Stomach smooth muscle (tissue), 2 donors: ENCODE measurements around the gene NAV2.

Source experiments
- H3K27ac ChIP-seq: one replicate; pipeline ENCODE4 v1.7.0; 2013; ENCODE audit warnings: mild to moderate bottlenecking, low read length, inconsistent platforms
- H3K27me3 ChIP-seq, 2 donors: one replicate each; pipeline ENCODE4 v1.7.0; 2013; ENCODE audit warnings: low read length in 2 of 2; ENCODE audit not compliant: insufficient read depth in 2 of 2, control insufficient read depth in 1 of 2
- H3K36me3 ChIP-seq, 2 donors: one replicate each; pipeline ENCODE4 v1.7.0; 2013; ENCODE audit warnings: low read length in 2 of 2; ENCODE audit not compliant: control insufficient read depth in 2 of 2, insufficient read depth in 2 of 2
- H3K4me1 ChIP-seq: one replicate; pipeline ENCODE4 v1.7.0; 2013; ENCODE audit warnings: low read length; ENCODE audit not compliant: control insufficient read depth, insufficient read depth
- H3K4me3 ChIP-seq, 2 donors: one replicate each; pipeline ENCODE4 v1.7.0; 2013; ENCODE audit warnings: low read length in 2 of 2
- H3K9ac ChIP-seq, 2 donors: one replicate each; pipeline ENCODE4 v1.7.0; 2013; ENCODE audit warnings: low read length in 2 of 2, mild to moderate bottlenecking in 1 of 2
- H3K9me3 ChIP-seq, 2 donors: one replicate each; pipeline ENCODE4 v1.7.0; 2013; ENCODE audit warnings: low read length in 2 of 2; ENCODE audit not compliant: control insufficient read depth in 2 of 2
- donor health status: healthy.
- donor health status: Pancreatic carcinoma.

NAV2 gene

GRCh38 chr11:20129665-20130064 is 417.0 kb downstream of the NAV2 start:
- Histone ChIP-seq H3K9ac (no peak overlapping the region), H3K36me3 (no peaks in the 10 kb centered on the region), H3K27ac (no peak overlapping the region), H3K4me1 (peaks cover 9% of the 10 kb centered on the region), H3K27me3 (peaks cover 0 to 2% of the 10 kb centered on the region in 2 donors), H3K4me3 (no peak overlapping the region), H3K9me3 (no peaks in the 10 kb centered on the region)

GRCh38 chr11:20131788-20132666 is 419.4 kb downstream of the NAV2 start:
- no peaks in the 10 kb centered on the region for H3K9me3 ChIP-seq
- H3K36me3 ChIP-seq: no peaks in the 10 kb centered on the region
- no peak overlapping the region for H3K27ac ChIP-seq
- H3K4me1 ChIP-seq: peaks cover 9% of the 10 kb centered on the region
- H3K9ac ChIP-seq: peak overlapping the region; percentile 42 to 66
- H3K27me3 ChIP-seq: peaks cover 0 to 2% of the 10 kb centered on the region in 2 donors
- peak overlapping the region; percentile 69 to 78 for H3K4me3 ChIP-seq

GRCh38 chr11:20132667-20133039 is 420.0 kb downstream of the NAV2 start:
- Histone ChIP-seq H3K9ac (no peak overlapping the region), H3K27ac (no peak overlapping the region), H3K27me3 (peaks cover 0 to 2% of the 10 kb centered on the region in 2 donors), H3K9me3 (no peaks in the 10 kb centered on the region), H3K4me1 (peaks cover 9% of the 10 kb centered on the region), H3K4me3 (peak overlapping the region in 1 of 2 donors; percentile 78), H3K36me3 (no peaks in the 10 kb centered on the region)

- Histone ChIP-seq H3K9ac (no peak overlapping the region), H3K4me3 (no peak overlapping the region), H3K9me3 (no peaks in the 10 kb centered on the region), H3K27ac (no peak overlapping the region), H3K27me3 (peaks cover 2 to 3% of the 10 kb centered on the region in 2 donors), H3K4me1 (peaks cover 9% of the 10 kb centered on the region), H3K36me3 (no peaks in the 10 kb centered on the region)
These were observed 422.5 kb downstream of the NAV2 start for GRCh38 chr11:20134991-20135736.

GRCh38 chr11:20137637-20138036 is 425.0 kb downstream of the NAV2 start:
- H3K27ac ChIP-seq: no peak overlapping the region
- no peaks in the 10 kb centered on the region for H3K36me3 ChIP-seq
- peaks cover 6% of the 10 kb centered on the region in 2 donors for H3K27me3 ChIP-seq
- H3K4me3 ChIP-seq: no peak overlapping the region
- no peaks in the 10 kb centered on the region for H3K9me3 ChIP-seq
- H3K4me1 ChIP-seq: peaks cover under 1% of the 10 kb centered on the region
- H3K9ac ChIP-seq: no peak overlapping the region

GRCh38 chr11:20138707-20139106 is 426.1 kb downstream of the NAV2 start:
- H3K4me1 ChIP-seq: no peaks in the 10 kb centered on the region
- peaks cover 5 to 6% of the 10 kb centered on the region in 2 donors for H3K27me3 ChIP-seq
- no peaks in the 10 kb centered on the region for H3K9me3 ChIP-seq
- no peak overlapping the region for H3K27ac ChIP-seq
- no peak overlapping the region for H3K4me3 ChIP-seq
- H3K9ac ChIP-seq: no peak overlapping the region
- no peaks in the 10 kb centered on the region for H3K36me3 ChIP-seq

- no peak overlapping the region for H3K4me3 ChIP-seq
- H3K9me3 ChIP-seq: no peaks in the 10 kb centered on the region
- no peak overlapping the region for H3K27ac ChIP-seq
- H3K27me3 ChIP-seq: peaks cover 43 to 48% of the 10 kb centered on the region in 2 donors
- no peak overlapping the region for H3K9ac ChIP-seq
- H3K36me3 ChIP-seq: no peaks in the 10 kb centered on the region
- H3K4me1 ChIP-seq: peaks cover 14% of the 10 kb centered on the region
These were observed 441.7 kb downstream of the NAV2 start for GRCh38 chr11:20154381-20154780.

- H3K4me1 ChIP-seq: peaks cover 14% of the 10 kb centered on the region
- no peak overlapping the region for H3K27ac ChIP-seq
- H3K4me3 ChIP-seq: no peak overlapping the region
- no peaks in the 10 kb centered on the region for H3K36me3 ChIP-seq
- no peak overlapping the region for H3K9ac ChIP-seq
- no peaks in the 10 kb centered on the region for H3K9me3 ChIP-seq
- peaks cover 57 to 62% of the 10 kb centered on the region in 2 donors for H3K27me3 ChIP-seq
These were observed 443.1 kb downstream of the NAV2 start for GRCh38 chr11:20155683-20156279.

- Histone ChIP-seq H3K9ac (no peak overlapping the region), H3K4me1 (peaks cover 16% of the 10 kb centered on the region), H3K36me3 (no peaks in the 10 kb centered on the region), H3K4me3 (peak overlapping the region in 1 of 2 donors; percentile 44), H3K27me3 (peaks cover 63 to 68% of the 10 kb centered on the region in 2 donors), H3K27ac (no peak overlapping the region), H3K9me3 (no peaks in the 10 kb centered on the region)
These were observed 443.7 kb downstream of the NAV2 start for GRCh38 chr11:20156280-20156875.

GRCh38 chr11:20156876-20157613 is 444.4 kb downstream of the NAV2 start:
- Histone ChIP-seq H3K27ac (no peak overlapping the region), H3K4me3 (peak overlapping the region in 1 of 2 donors; percentile 8), H3K36me3 (no peaks in the 10 kb centered on the region)

More at GRCh38 chr11:20156876-20157613, 444.4 kb downstream of the NAV2 start:
- no peak overlapping the region for H3K9ac ChIP-seq
- no peaks in the 10 kb centered on the region for H3K9me3 ChIP-seq
- peaks cover 16% of the 10 kb centered on the region for H3K4me1 ChIP-seq
- H3K27me3 ChIP-seq: peaks cover 69 to 75% of the 10 kb centered on the region in 2 donors
